Renal cortical epithelial cell (primary cell): ENCODE measurements around the gene NBEAL2. TPM values are rescaled to one million over a fixed set of nuclear protein-coding genes. Genes with fewer than 3 reads are reported as not detected.

Experiments used
- DNase-seq: peaks from one replicate; pipeline ENCODE4 v3.0.0-alpha.2; 2011; ENCODE audit warnings: low read depth
- total RNA-seq: library from RNA; depleted of rRNA; stranded (reverse); fragments of >200 nt; gene quantifications from 2 replicates; pipeline ENCODE4 v1.2.3, GENCODE V29; 2014

NBEAL2 gene
- total RNA-seq, 1 donor from 2014 or later, result 25.6 TPM

GRCh38 chr3:46943237-46944187, 36.0 kb upstream of the NBEAL2 start:
- peak; percentile 72 for DNase-seq

GRCh38 chr3:46944191-46944590, 35.3 kb upstream of the NBEAL2 start:
- no peak for DNase-seq

- DNase-seq, result peak; percentile 56
These were observed 33.0 kb upstream of the NBEAL2 start for GRCh38 chr3:46946416-46946815.

- peak; percentile 53 for DNase-seq
These were observed 32.5 kb upstream of the NBEAL2 start for GRCh38 chr3:46946856-46947545.

DNA sequence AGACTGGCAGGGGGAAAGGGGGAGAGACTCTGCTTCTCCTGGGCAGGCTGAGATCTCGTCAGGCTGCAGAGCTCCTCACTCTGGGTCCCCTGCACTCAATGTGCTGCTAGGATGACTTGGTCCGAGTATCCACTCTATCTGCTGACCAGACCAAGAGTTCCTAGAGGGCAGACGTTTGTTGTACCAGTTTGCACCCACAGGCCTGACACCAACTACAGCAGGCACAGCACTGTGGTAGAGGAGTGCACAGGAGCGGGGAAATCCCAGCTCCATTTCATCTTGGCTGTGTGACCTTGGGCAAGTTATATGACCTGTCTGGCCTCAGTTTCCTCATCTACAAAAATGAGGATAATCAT, 31.9 kb upstream of the NBEAL2 start:
- DNase-seq, result no peak

DNA sequence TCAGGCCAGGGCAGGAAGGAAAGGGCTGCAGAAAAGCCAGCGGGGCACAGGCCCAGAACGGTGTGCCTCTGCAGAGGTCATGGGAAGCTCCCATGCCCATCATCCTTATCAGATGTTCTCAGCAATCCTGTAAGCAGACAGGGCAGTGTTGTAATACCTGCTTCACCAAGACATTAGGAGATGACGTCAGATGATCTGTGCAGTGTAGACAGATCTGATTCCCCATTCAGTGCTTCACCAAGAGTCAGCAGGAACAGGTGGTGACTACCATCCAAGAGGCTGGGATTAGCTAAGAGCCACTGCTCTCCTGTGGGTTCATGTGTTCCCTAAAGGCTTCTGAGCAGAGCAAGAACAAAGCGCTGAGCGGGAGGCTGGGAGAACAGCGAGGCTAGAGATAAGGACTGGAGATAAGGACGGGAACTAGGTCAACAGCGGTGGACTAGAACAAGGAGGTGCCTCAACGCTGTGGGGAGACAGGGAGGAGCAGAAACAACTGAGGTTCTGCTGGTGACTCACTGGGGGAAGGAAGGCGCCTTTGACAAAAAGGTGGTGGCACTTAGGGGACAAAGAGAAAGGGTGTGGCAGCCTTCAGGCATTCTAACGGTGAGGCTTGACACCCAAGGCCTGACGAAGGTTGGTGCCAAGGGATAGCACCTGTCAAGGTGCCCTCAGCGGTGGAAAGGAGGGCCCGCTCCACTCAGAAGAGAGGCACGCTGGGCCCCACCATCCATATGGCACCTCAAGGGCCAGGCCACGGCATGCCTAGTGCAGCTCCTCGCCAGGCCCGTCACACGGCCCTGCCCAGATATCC, 31.3 kb upstream of the NBEAL2 start:
- DNase-seq, result peak; percentile 64

DNA sequence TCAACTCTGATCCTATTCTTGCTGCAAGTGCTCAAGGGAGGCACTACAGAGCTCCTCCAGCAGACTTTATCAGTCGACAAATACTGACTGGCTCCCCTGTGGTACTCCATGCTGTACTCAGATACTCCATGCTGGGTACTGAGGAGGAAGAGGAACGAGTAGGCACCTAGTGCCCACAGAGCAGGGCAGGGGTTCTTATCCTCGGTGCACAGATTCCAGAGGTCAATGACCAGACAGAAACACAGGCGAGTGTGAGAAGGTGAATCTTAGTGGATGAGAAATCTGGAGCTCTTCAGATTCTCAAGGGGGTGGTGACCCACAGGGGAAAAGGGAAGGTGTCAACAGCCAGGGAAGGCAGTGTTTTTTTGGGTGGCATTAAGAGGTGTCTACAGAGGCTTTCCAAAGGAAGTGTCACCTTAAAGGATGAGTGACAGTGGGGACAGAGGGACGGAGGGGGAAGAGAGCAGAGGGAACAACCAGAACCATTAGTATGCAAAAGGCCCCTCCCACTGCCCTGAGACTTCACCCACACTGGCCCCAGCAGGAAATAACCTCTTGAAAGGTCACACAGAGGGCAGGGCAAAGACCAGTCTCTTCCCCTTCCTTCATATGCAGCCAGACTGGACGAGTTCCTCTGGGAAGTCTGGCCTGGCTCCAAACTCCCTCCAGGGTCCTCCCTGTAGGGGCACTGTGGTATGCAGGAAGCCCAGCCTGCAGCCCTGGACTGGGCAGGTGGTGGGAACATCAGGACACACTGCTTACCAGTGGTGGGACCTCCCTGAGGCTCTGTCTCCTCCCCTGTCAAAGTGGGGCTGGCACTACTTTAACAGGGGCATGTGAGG, 30.4 kb upstream of the NBEAL2 start:
- DNase-seq, result no peak

- no peak for DNase-seq
These were observed 29.3 kb upstream of the NBEAL2 start for GRCh38 chr3:46950177-46950576.

GRCh38 chr3:46950650-46951241, 28.7 kb upstream of the NBEAL2 start:
- DNase-seq, result no peak

- no peak for DNase-seq
These were observed 26.7 kb upstream of the NBEAL2 start for GRCh38 chr3:46952813-46953212.

GRCh38 chr3:46953234-46954010, 26.0 kb upstream of the NBEAL2 start:
- peak; percentile 54 for DNase-seq

GRCh38 chr3:46954178-46954577, 25.3 kb upstream of the NBEAL2 start:
- DNase-seq, result no peak

- DNase-seq, result no peak
These were observed 24.3 kb upstream of the NBEAL2 start for GRCh38 chr3:46955157-46955556.

DNA sequence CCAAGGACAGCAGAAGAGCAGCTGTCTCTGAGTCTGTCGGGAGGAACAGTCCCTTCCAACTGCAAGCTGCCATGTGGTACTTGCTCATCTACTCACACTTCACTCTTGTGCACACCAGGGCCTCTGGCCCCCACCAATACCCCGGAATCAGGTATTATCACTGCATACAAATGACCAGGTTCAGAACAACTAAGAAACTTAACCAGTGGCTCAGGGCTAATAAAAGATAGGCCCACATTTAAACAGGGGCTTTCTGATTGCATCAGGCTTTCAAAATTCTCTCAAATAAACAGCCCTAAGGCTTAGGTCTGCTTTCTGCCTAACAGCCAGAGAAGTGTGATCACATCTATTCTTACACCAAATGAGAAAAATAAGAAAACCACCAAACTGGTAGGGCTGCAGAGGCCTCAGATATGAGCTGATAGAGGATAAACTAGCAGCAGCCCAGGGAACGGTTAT, 23.6 kb upstream of the NBEAL2 start:
- peak; percentile 46 for DNase-seq

GRCh38 chr3:46957092-46957820, 22.2 kb upstream of the NBEAL2 start:
- peak; percentile 80 for DNase-seq

- DNase-seq, result no peak
These were observed 20.9 kb upstream of the NBEAL2 start for GRCh38 chr3:46958467-46959160.

- DNase-seq, result no peak
These were observed 20.3 kb upstream of the NBEAL2 start for GRCh38 chr3:46959161-46959511.

GRCh38 chr3:46960081-46960701, 19.3 kb upstream of the NBEAL2 start:
- peak; percentile 81 for DNase-seq
